Measurements from ENCODE around the gene GPR35. TPM values are rescaled to one million over a fixed set of nuclear protein-coding genes. Genes with fewer than 3 reads are reported as not detected.

Gene GPR35
- total RNA-seq, 1 donor from 2014 or later, result 1.6 TPM

GRCh38 chr2:240589375-240589774, 35.9 kb upstream of the GPR35 start:
- no peak for DNase-seq (ENCODE audit: low read depth)

GRCh38 chr2:240589850-240590525, 35.3 kb upstream of the GPR35 start:
- DNase-seq (ENCODE audit: low read depth), result peak; percentile 38

GRCh38 chr2:240590681-240591111, 34.6 kb upstream of the GPR35 start:
- no peak for DNase-seq (ENCODE audit: low read depth)

GRCh38 chr2:240591226-240591625, 34.1 kb upstream of the GPR35 start:
- no peak for DNase-seq (ENCODE audit: low read depth)

GRCh38 chr2:240591784-240592183, 33.5 kb upstream of the GPR35 start:
- no peak for DNase-seq (ENCODE audit: low read depth)

GRCh38 chr2:240593026-240593702, 32.1 kb upstream of the GPR35 start:
- DNase-seq (ENCODE audit: low read depth), result no peak

GRCh38 chr2:240593703-240594451, 31.4 kb upstream of the GPR35 start:
- no peak for DNase-seq (ENCODE audit: low read depth)

- no peak for DNase-seq (ENCODE audit: low read depth)
Observed at GRCh38 chr2:240594511-240595380, 30.5 kb upstream of the GPR35 start.

GRCh38 chr2:240595381-240596079, 29.8 kb upstream of the GPR35 start:
- DNase-seq (ENCODE audit: low read depth), result no peak

GRCh38 chr2:240596080-240596460, 29.2 kb upstream of the GPR35 start:
- no peak for DNase-seq (ENCODE audit: low read depth)

GRCh38 chr2:240596491-240596931, 28.8 kb upstream of the GPR35 start:
- DNase-seq (ENCODE audit: low read depth), result no peak

GRCh38 chr2:240597054-240597418, 28.2 kb upstream of the GPR35 start:
- DNase-seq (ENCODE audit: low read depth), result no peak

GRCh38 chr2:240597419-240598181, 27.7 kb upstream of the GPR35 start:
- DNase-seq (ENCODE audit: low read depth), result no peak

GRCh38 chr2:240598311-240598911, 26.9 kb upstream of the GPR35 start:
- DNase-seq (ENCODE audit: low read depth), result no peak

GRCh38 chr2:240599141-240599583, 26.1 kb upstream of the GPR35 start:
- no peak for DNase-seq (ENCODE audit: low read depth)

- no peak for DNase-seq (ENCODE audit: low read depth)
Observed at GRCh38 chr2:240600451-240600961, 24.8 kb upstream of the GPR35 start.

GRCh38 chr2:240601061-240601830, 24.0 kb upstream of the GPR35 start:
- no peak for DNase-seq (ENCODE audit: low read depth)

- no peak for DNase-seq (ENCODE audit: low read depth)
Observed at GRCh38 chr2:240601831-240602160, 23.5 kb upstream of the GPR35 start.

Data from renal cortical epithelial cell (primary cell).